Endometrial microvascular endothelial cells (primary cell): ENCODE results near the gene FLT3. TPM values are rescaled to one million over a fixed set of nuclear protein-coding genes. Genes with fewer than 3 reads are reported as not detected.
"Not testable (repeated sequence)": the region's sequence is repeated elsewhere in the genome, so short reads cannot be mapped to it uniquely, and the experiment has no call there.

Source experiments
- in situ Hi-C: cut with HindIII; loops from 2 replicates; pipeline ENCODE4 v1.10.0; 2017; ENCODE audit warnings: low sequenced_read_pairs, low pct_unique_long_range_greater_than_20kb; ENCODE audit errors: inconsistent ontology term
- total RNA-seq: library from RNA; depleted of rRNA; stranded (reverse); fragments of >200 nt; gene quantifications from one replicate; pipeline ENCODE4 v1.2.3, GENCODE V29; 2015; ENCODE audit errors: inconsistent ontology term

Gene FLT3
- total RNA-seq, 1 donor from 2014 or later, result not detected

DNA sequence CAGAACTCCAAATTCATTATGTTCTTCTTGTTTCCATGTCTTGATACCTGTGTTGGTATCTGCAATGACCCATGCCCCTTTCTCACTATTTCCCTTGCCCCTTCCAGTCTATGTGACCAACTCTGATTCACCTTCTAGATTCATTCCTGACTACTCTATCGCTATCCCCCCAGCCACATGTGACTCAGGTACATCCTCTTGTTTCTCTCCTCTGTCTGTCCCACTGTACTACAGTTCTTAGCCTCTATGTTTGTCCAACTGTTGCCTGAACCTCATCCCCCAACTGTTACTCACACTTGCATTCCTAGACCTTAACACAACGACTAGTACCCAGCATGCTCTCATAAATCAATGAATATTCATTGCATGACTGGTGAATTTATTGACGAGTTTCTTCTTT lies 10.0 kb upstream of the FLT3 start:
- in situ Hi-C loops, result no loop called here

DNA sequence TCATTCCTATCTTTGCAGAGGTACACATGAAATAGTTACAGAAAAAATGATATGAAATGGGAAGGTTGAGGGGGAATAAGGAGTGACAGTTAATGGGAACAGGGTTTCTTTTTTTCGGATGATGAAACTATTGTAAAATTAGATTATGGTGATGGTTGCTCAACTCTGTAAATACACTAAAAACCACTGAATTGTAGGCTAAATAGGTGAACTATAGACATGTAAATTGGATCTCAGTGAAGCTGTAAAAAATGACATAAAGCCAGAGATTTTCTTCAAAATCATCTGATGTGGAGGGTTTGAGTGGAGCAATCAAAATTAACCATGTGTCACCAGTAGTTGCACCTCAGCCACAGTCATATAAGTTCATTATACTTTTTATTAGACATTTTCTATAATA lies 6.6 kb upstream of the FLT3 start:
- in situ Hi-C loops, result no loop called here

DNA sequence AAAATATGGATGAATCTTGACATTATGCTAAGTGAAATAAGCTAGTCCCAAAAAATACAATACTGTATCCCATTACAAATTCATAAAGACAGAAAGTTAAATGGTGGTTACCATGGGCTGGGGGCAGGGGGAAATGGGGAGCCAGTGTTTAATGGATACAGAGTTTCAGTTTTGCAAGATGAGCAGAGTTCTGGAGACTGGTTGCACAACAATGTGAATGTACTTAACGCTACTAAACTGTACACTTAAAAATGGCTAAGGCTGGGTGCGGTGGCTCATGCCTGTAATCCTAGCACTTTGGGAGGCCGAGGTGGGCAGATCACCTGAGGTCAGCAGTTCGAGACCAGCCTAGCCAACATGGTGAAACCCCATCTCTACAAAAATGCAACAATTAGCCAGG lies 1.5 kb upstream of the FLT3 start:
- in situ Hi-C loops, result not testable (repeated sequence)

DNA sequence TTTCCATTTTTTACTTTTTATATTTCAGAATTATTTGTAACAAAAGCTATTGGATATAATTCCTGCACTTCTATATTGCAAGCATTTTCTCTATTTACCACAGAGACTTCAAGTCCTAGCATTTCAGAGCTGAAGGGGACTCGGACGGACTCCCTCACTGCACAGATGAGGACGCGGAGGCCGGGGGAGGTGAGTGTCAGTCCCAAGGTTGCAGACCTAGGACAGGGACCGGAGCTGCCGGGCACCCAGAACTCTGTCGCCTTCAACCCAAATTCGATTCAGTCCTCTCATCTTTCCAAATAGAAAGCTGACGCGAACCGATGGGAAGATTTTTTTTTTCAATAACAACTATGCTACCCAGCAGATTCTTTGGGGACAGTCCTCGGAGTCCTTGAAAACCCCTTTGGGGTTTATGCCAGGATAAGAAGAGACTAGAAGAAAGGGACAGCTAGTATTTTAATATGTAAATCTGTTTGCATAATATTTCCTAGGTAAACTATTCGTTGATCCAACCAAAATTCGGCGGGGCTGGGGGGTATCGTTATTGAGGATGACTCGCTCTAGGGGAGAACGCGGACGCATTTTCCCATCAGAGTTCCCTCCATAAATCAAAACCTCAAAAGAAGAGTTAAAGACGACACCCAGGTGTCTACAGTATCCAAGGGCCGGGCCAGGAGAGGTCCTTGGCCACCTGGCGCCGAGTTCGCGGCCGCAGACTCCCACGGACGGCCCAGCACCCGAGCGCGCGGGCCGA lies 803 bp downstream of the FLT3 start:
- in situ Hi-C loops, result no loop called here

DNA sequence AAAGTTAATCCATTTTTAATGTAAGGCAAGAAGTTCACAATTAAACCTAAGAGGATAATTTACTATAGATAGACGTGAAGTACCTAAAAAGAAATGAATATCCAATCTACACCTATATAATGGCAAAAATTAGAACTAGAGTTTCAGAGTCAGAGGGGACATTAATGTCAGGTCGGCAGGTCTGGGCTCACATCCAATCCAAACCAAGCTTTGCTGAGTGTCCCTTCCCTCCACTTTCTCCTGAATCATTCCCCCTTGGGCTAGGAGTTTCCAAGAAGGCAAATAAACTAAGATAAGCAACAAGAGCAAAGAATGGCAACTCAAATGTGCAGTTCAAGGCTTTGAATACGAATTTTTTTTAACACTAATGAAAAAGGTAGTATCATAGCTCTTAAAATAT lies 2.9 kb downstream of the FLT3 start:
- in situ Hi-C loops, result no loop called here

DNA sequence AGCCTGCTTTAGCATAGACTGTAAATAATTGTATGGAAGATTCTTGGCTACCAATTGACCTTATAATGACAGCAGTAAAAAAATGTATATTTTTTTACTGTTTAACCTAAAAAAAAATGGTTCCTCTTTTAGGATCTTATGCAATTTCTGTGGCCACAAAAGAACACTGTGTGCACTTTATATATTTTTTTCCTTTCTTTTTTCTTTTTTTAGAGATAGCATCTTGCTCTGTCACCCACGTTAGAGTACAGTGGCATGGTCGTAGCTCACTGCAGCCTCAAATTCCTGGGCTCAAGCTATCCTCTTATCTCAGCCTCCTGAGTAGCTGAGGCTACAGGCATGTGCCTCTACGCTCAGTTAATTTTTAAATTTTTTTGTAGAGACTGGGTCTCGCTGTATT lies 6.1 kb downstream of the FLT3 start:
- in situ Hi-C loops, result no loop called here

DNA sequence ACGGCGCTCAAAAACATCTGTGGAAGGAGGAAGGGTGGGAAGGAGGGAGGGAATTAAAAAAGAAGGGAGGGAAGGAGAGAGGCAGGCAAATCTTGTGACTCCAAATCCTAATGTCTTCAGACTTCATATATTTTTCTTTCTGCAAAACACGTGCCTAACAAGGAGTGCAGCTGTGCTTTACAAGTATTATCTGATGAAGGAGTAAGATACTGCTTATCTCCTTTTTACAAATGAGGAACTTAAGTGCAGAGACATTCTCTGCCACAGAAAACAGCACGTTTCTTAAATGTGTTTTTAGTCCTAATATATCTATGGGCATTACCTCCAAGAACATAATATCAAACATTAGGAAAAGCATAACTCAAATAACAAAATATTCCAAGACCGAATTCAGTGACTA lies 6.5 kb downstream of the FLT3 start:
- in situ Hi-C loops, result no loop called here

DNA sequence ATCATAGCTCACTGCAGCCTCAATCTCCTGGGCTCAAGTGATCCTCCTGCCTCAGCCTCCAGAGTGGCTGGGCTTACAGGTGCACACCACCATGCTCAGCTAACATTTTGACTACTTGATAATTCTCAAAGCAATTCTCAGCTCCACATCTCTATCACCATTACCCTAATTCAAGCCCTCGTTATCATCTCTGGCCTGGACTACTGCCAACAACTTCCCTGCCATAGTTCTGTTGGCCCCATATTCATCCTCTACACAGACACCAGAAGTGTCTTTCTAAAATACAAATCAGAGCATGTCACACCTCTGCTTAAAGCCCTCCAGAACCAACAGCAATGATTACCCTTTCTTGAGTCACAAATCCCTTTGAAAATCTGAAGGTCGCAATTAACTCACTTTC lies 7.9 kb downstream of the FLT3 start:
- in situ Hi-C loops, result no loop called here

DNA sequence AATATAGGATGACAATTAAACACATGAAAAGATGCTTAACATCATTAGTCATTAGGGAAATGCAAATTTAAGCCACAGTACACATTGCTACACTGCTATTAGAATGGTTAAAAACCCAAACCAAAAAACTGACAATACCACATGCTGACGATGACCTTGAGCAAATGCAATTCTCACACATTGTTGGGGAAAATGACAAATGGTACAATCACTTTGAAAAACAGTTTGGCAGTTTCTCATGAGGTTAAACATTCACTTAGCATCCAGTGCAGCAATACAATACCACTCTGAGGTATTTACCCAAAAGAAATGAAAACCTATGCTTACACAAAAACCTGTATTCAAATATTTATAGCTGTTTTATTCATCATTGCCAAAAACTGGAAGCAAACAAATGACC lies 11.3 kb downstream of the FLT3 start:
- in situ Hi-C loops, result no loop called here

DNA sequence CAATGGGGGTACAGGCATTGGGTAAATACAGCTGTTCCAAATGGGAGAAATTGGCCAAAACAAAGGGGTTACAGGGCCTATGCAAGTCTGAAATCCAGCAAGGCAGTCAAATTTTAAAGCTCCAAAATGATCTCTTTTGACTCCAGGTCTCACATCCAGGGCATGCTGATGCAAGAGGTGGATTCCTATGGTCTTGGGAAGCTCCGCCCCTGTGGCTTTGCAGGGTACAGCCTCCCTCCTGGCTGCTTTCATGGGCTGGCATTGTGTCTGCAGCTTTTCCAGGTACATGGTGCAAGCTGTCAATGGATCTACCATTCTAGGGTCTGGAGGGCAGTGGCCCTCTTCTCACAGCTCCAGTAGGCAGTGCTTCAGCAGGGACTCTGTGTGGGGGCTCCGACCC lies 22.6 kb downstream of the FLT3 start:
- in situ Hi-C loops, result not testable (repeated sequence)

DNA sequence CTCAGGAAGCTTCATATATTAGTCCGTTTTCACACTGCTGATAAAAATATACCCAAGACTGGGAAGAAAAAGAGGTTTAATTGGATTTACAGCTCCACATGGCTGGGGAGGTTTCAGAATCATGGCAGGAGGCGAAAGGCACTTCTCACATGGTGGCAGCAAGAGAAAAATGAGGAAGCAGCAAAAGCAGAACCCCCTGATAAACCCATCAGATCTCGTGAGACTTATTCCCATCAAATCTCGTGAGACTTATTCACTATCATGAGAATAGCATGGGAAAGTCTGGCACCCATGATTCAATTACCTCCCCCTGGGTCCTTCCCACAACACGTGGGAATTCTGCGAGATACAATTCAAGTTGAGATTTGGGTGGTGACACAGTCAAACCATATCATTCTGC lies 23.1 kb downstream of the FLT3 start:
- in situ Hi-C loops, result no loop called here

DNA sequence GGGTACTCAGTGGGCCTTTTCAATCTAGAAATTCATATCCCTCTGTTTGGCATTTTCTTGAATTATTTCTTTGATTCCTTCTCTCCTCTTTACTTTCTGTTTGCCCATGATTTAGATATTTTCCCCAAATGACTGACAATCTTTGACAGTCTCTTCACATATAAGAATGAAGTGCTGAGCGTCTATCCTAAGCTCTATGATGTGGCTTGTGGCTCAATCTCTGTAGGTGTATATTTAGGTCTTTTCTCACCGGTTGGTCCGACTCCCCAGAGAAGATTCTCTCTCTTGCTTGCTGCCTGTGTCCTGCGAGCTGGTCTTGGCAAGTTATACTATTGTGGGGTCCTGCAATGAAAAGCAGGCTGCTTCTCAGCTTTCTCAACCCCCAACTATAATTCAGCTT lies 29.0 kb downstream of the FLT3 start:
- in situ Hi-C loops, result no loop called here

DNA sequence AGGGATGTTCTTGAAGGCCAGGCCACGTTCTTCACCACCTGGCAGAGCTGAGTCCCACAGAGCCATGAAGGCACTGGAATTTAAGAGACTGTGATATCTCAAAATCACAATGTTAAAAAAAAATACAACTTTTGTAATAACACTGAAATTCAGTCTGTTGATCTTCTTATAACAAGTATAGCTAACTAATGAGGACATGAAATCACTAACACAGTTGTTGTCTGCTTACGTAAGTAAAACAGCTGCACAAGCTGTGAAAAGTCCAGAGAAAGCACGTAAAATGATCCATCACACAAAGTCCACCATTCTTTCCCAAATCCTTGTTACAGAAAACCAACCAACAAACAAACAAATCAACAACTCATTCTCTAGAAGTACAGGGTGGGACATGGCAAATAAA lies 32.9 kb downstream of the FLT3 start:
- in situ Hi-C loops, result no loop called here

DNA sequence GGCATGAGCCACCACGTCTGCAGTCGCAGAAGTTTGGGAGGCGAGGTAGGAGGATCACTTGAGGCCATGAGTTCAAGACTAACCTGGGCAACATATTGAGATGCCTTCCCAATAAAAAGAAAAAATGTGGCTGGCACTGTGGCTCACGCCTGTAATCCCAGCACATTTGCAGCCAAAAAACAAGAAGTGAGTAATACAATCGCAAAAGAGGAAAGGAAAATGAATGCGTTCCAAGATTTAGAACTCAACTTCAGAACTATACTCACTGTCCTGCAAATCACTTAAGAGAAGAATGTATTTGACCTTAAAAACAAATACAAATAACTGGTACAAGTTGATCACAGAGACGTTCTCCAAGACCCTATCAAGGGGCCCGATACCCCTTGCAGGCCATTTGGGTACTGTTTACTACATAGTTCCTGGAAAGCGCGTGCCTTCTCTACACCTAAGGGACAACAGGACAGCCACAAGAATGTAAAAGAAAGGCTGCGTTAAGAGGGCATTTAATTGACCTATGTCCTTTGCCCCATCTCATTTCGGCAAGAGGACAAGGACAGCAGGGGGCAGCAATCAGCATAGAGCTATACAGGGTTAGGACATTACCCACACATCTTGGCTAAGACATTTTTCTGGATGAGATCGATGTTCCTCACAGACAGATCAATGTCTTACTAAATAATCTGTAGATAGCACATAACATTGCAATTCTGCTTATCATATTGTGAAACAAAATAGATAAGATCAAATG lies 41.3 kb downstream of the FLT3 start:
- in situ Hi-C loops, result no loop called here

DNA sequence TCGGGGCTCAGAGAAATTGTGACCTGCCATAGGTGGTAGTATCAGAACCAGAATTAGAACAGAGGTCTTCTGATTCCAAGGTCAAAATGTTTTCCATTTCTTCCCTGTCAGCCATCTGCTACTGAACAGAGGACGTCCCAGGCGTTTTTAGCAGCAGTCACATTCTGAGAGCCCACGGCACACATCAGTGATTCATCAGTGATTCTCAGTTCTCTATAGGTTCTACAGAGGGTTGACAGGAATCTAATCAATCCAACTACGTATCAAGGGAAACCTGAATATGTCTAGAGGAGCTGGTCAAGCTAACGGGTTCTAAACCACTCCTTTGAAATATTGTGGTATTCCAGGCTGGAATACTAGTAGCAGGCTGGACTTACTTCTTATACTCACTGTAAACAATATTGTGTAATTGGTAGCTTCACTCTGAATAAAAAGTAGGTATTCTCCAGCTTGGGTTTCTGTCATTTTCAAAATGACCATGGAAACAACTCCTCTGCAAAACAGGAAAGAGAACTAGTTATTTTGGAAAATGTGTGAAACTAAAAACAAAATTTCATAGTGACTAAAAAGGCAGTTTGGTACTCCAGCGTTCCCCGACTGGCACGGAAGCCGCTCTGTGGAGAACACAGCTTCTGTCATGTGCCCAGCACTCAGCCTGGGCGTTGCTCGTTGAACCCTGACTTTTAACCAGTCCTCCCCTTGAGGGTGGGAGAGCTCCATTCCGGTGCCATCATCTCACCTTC lies 43.2 kb downstream of the FLT3 start:
- in situ Hi-C loops, result no loop called here

DNA sequence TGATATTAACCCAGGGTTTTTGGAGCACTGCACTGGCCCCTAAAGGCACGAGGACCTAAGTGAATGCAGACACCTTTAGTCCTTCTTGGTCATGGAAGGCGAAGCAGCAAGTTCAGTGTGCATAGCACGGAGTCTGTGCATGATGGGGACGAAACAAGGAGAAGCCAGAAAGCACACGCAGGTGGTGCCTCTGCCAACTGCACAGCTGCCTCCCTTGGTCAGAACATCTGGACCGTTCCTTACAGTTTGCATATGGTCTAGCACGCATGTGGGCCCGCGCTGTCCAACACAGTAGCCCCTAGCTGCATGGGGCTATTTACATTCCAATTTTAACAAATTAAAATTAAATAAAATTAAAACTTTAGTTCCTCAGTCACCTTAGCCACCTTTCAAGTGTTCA lies 44.0 kb downstream of the FLT3 start:
- in situ Hi-C loops, result no loop called here

DNA sequence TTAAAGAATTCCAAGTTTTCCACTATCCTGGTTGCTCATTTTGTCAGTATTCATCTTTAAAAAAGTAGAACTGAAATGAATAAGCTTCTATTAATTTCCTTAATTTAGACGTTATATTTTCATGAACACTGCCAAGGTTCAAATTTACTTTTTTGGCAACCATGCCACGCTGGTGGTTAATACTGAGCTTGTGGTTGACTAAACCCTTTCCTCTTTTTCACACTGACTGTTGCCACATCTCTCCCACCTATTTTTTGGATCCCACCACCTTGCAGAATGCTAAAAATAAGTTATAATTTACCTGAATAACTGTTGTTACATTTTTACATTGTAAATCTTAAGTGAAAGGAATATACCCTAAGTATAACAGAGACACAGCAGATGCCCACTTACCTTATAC lies 45.0 kb downstream of the FLT3 start:
- in situ Hi-C loops, result no loop called here

DNA sequence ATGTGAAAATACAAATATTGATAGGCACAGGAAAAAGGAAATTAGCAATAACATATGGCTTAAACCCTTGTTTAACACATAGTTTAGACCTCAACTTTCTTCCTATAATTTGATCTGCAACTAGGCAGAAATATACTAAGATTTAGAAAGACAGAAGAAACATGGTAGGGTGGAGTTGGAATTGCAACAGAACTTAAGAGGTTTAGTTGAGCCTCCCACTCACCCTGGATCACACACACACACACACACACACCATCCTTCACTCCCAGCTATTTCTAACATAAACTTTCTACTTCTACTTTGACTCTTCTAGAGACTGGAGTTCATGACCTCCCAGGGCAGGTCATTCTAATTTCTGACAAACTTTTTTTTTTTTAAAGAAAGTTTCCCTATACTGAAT lies 47.4 kb downstream of the FLT3 start:
- in situ Hi-C loops, result no loop called here

DNA sequence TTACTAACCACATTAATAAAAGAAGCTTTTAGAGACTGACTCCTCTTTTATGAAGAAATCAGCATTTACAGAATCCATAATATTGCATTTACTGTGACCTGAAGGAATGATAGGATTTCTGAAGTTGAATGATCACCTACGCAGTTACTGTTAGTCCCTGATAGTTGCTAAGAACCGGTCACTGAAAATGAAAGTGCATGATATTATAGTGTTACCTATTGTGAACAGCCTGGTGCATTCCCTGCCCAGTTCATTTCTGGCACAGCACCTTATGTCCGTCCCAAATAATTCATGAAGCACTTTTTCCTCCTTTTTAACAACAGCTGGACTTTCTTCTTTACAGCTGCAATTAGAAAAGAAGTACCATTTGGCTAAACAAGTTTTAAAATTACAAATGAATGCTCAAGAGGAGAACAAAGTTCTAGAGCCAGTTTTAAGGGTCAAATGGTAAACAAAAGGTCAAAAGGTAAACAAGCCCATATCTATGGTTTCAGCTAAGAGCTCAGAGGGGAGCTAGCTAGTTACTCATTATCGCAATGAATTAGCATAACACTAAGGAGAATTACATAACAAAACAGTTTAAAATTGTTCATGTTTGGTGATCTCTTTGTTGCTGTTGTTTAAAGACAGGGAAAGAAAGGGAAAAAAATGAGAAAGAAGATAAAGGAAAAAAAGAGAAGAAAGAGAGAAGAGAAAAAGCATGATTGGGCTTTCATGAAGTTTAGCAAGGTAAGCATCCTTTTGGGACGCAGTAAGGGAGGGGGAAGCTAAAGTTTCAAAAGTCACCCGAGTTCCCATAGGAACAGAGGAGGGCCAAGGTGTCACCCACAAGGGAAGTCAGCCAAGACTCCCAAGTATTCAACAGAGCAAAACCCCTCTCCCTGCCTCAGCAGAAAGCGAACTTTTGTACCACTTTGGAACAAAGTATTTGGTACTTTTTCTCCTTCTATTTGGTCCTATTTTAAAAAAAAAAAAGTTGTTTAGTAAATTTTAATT lies 50.2 kb downstream of the FLT3 start:
- in situ Hi-C loops, result no loop called here
